Measurements from ENCODE around the gene TMCC3.

GRCh38 chr12:94538318-94538717, 112.0 kb downstream of the TMCC3 start:
- no peak for TF ChIP-seq CTCF (CRISPR knock-in tag; IDR thresholded peaks at IDR 0.05)
- no peak for TF ChIP-seq MED1 (CRISPR knock-in tag; IDR thresholded peaks at IDR 0.05)
- TF ChIP-seq, protein P1, sequence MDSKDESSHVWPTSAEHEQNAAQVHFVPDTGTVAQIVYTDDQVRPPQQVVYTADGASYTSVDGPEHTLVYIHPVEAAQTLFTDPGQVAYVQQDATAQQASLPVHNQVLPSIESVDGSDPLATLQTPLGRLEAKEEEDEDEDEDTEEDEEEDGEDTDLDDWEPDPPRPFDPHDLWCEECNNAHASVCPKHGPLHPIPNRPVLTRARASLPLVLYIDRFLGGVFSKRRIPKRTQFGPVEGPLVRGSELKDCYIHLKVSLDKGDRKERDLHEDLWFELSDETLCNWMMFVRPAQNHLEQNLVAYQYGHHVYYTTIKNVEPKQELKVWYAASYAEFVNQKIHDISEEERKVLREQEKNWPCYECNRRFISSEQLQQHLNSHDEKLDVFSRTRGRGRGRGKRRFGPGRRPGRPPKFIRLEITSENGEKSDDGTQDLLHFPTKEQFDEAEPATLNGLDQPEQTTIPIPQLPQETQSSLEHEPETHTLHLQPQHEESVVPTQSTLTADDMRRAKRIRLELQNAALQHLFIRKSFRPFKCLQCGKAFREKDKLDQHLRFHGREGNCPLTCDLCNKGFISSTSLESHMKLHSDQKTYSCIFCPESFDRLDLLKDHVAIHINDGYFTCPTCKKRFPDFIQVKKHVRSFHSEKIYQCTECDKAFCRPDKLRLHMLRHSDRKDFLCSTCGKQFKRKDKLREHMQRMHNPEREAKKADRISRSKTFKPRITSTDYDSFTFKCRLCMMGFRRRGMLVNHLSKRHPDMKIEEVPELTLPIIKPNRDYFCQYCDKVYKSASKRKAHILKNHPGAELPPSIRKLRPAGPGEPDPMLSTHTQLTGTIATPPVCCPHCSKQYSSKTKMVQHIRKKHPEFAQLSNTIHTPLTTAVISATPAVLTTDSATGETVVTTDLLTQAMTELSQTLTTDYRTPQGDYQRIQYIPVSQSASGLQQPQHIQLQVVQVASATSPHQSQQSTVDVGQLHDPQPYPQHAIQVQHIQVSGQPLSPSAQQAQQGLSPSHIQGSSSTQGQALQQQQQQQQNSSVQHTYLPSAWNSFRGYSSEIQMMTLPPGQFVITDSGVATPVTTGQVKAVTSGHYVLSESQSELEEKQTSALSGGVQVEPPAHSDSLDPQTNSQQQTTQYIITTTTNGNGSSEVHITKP (CRISPR knock-in tag; IDR thresholded peaks at IDR 0.05; ENCODE audit: low read depth): no peak
- TF ChIP-seq NFIC (IDR thresholded peaks at IDR 0.05; ENCODE audit: low read length): no peak
- TF ChIP-seq, protein P2, sequence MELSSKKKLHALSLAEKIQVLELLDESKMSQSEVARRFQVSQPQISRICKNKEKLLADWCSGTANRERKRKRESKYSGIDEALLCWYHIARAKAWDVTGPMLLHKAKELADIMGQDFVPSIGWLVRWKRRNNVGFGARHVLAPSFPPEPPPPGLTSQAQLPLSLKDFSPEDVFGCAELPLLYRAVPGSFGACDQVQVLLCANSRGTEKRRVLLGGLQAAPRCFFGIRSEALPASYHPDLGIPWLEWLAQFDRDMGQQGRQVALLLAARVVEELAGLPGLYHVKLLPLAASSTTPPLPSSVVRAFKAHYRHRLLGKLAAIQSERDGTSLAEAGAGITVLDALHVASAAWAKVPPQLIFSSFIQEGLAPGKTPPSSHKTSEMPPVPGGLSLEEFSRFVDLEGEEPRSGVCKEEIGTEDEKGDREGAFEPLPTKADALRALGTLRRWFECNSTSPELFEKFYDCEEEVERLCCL (CRISPR knock-in tag; IDR thresholded peaks at IDR 0.05; ENCODE audit: borderline replicate concordance): no peak
- TF ChIP-seq, protein P3, sequence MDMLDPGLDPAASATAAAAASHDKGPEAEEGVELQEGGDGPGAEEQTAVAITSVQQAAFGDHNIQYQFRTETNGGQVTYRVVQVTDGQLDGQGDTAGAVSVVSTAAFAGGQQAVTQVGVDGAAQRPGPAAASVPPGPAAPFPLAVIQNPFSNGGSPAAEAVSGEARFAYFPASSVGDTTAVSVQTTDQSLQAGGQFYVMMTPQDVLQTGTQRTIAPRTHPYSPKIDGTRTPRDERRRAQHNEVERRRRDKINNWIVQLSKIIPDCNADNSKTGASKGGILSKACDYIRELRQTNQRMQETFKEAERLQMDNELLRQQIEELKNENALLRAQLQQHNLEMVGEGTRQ (IDR thresholded peaks at IDR 0.05; ENCODE audit: low read depth, low read length): no peak
- TF ChIP-seq, protein P3 (CRISPR knock-in tag; IDR thresholded peaks at IDR 0.05; ENCODE audit: borderline replicate concordance): no peak
